Fibroblast of lung (primary cell): ENCODE measurements around the gene ABCC8. TPM values are rescaled to one million over a fixed set of nuclear protein-coding genes. Genes with fewer than 3 reads are reported as not detected.

Experiments
- DNase-seq, 2 donors: peaks; one replicate each; pipeline versions ENCODE4 v3.0.0 to v3.0.0-alpha.2; 2010; ENCODE audit warnings: low read depth in 2 of 2
- H2AFZ ChIP-seq: 2 replicates; pipeline ENCODE4 v1.5.1; 2012; ENCODE audit warnings: low read length, control low read depth, inconsistent platforms
- H3K27ac ChIP-seq: 2 replicates; pipeline ENCODE4 v1.5.1; 2011; ENCODE audit warnings: low read length, control low read depth; ENCODE audit not compliant: insufficient read depth
- H3K27me3 ChIP-seq: 2 replicates; pipeline ENCODE4 v1.5.1; 2011; ENCODE audit warnings: mild to moderate bottlenecking, low read length; ENCODE audit not compliant: control insufficient read depth, insufficient read depth
- H3K36me3 ChIP-seq: 2 replicates; pipeline ENCODE4 v1.5.1; 2011; ENCODE audit warnings: low read length; ENCODE audit not compliant: control insufficient read depth, insufficient read depth
- H3K4me1 ChIP-seq: 2 replicates; pipeline ENCODE4 v1.5.1; 2011; ENCODE audit warnings: low read length; ENCODE audit not compliant: control insufficient read depth, insufficient read depth; ENCODE audit errors: extremely low read depth
- H3K4me2 ChIP-seq: 2 replicates; pipeline ENCODE4 v1.5.1; 2011; ENCODE audit warnings: low read length, control low read depth; ENCODE audit not compliant: insufficient read depth; ENCODE audit errors: extremely low read depth
- H3K4me3 ChIP-seq, 4 experiments: fragments of 200-600 bp in 1 of 4; sonication (generic) in 1 of 4; replicated peaks in 1 of 4; 2 replicates each; pipeline ENCODE4 v1.5.1; 2011 to 2016; ENCODE audit warnings: low read length in 4 of 4, low read depth in 3 of 4, mild to moderate bottlenecking in 3 of 4, control low read depth in 2 of 4, inconsistent platforms in 1 of 4, mixed read lengths in 1 of 4; ENCODE audit not compliant: insufficient read depth in 1 of 4; ENCODE audit errors: control extremely low read depth in 1 of 4
- H3K79me2 ChIP-seq: 2 replicates; pipeline ENCODE4 v1.5.1; 2012; ENCODE audit warnings: mild to moderate bottlenecking, low read length, inconsistent platforms; ENCODE audit not compliant: control insufficient read depth, insufficient read depth
- H3K9ac ChIP-seq: 2 replicates; pipeline ENCODE4 v1.5.1; 2011; ENCODE audit warnings: mild to moderate bottlenecking, low read length, control low read depth; ENCODE audit not compliant: insufficient read depth
- H3K9me3 ChIP-seq: 2 replicates; pipeline ENCODE4 v1.5.1; 2012; ENCODE audit warnings: low read depth, low read length; ENCODE audit not compliant: control insufficient read depth, insufficient read depth
- H4K20me1 ChIP-seq: 2 replicates; pipeline ENCODE4 v1.5.1; 2011; ENCODE audit warnings: low read length; ENCODE audit not compliant: control insufficient read depth, insufficient read depth; ENCODE audit errors: extremely low read depth
- EZH2 ChIP-seq: IDR thresholded peaks from 2 replicates; pipeline ENCODE4 v1.5.1; 2012; ENCODE audit warnings: low read length, control low read depth, mild to moderate bottlenecking; ENCODE audit errors: missing control alignments
- polyA plus RNA-seq, 2 donors: library from polyadenylated mRNA; depleted of rRNA in 1 of 2; stranded (reverse) in 1 of 2; unstranded in 1 of 2; fragments of >200 nt; gene quantifications; 2 replicates each; pipeline ENCODE4 v1.2.1, GENCODE V29; 2011 to 2012; ENCODE audit warnings: missing spikeins in 1 of 2
- total RNA-seq: library from RNA; depleted of rRNA; stranded (reverse); fragments of >200 nt; gene quantifications from 2 replicates; pipeline ENCODE4 v1.2.1, GENCODE V29; 2014
- TF ChIP-seq, protein P1 (sequence below), 2 donors: IDR thresholded peaks in 1 of 2; conservative IDR thresholded peaks in 1 of 2; 1 replicate in 1 of 2; 2 replicates in 1 of 2; pipeline ENCODE4 v1.5.1; 2011 to 2012; ENCODE audit warnings: low read length in 2 of 2, control low read depth in 1 of 2, inconsistent platforms in 1 of 2, low read depth in 1 of 2, mild to moderate bottlenecking in 1 of 2

ABCC8 gene
- total and polyA plus RNA-seq, 2 donors (not counting 1 experiment from before 2014, with no cell fraction given) = not detected

DNA sequence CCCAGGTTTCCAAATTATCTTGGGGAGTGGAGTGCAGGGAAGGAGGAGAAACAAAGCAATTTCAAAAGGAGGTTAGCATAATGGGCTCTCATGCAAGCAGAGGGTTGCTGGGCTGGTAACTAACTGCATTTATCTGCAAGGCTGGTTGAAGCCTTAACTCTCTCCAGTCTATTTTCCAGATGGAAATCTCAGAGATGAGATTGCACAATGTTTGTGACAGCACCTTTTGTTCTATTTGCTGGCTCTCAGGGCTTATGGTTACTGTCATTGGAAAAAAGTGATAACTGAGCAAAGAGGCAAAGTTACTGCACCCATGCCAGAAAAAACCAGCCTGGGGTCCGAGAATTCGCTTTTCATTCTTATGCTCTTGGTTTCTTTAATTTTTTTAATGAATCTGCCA, 33.2 kb downstream of the ABCC8 start:
- Histone ChIP-seq H3K9ac (no peak overlapping the region), H3K36me3 (no peaks in the 10 kb centered on the region), H2AFZ (no peak overlapping the region), H3K4me1 (no peaks in the 10 kb centered on the region), H3K4me3 (no peak overlapping the region), H3K27ac (no peak overlapping the region), H3K27me3 (no peaks in the 10 kb centered on the region), H4K20me1 (no peaks in the 10 kb centered on the region), H3K4me2 (no peak overlapping the region), H3K79me2 (no peaks in the 10 kb centered on the region), H3K9me3 (no peaks in the 10 kb centered on the region)
- TF ChIP-seq, protein P1, sequence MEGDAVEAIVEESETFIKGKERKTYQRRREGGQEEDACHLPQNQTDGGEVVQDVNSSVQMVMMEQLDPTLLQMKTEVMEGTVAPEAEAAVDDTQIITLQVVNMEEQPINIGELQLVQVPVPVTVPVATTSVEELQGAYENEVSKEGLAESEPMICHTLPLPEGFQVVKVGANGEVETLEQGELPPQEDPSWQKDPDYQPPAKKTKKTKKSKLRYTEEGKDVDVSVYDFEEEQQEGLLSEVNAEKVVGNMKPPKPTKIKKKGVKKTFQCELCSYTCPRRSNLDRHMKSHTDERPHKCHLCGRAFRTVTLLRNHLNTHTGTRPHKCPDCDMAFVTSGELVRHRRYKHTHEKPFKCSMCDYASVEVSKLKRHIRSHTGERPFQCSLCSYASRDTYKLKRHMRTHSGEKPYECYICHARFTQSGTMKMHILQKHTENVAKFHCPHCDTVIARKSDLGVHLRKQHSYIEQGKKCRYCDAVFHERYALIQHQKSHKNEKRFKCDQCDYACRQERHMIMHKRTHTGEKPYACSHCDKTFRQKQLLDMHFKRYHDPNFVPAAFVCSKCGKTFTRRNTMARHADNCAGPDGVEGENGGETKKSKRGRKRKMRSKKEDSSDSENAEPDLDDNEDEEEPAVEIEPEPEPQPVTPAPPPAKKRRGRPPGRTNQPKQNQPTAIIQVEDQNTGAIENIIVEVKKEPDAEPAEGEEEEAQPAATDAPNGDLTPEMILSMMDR (conservative IDR thresholded peaks at IDR 0.05 in 1 of 2, IDR thresholded peaks at IDR 0.05 in 1 of 2; ENCODE audit: low read depth in 1 of 2, low read length in 2 of 2) = no peak
- no peak for TF ChIP-seq EZH2
- no peak for DNase-seq

DNA sequence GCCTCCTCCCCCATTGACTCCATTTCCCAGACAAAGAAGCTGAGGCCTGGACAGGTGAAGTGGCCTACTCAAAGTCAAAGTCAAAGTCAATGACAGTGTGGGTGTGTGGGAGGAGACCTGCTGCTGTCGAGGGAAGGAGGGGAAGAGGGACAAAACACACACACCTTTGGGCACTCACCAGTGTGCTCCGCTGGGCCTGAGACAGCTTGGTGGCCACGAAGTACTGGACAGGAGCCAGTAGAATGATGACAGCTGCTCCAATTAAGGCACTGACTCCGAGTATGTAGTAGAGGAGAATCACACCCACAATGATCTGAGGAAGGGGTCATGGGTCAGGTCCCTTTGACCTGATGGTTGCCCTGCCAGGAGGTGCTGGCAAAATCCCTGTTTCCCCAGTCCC, 33.6 kb downstream of the ABCC8 start:
- Histone ChIP-seq H3K79me2 (no peaks in the 10 kb centered on the region), H3K4me2 (no peak overlapping the region), H3K4me1 (no peaks in the 10 kb centered on the region), H4K20me1 (no peaks in the 10 kb centered on the region), H3K9ac (no peak overlapping the region), H3K27ac (no peak overlapping the region), H3K9me3 (no peaks in the 10 kb centered on the region), H3K36me3 (no peaks in the 10 kb centered on the region), H2AFZ (no peak overlapping the region), H3K4me3 (no peak overlapping the region), H3K27me3 (no peaks in the 10 kb centered on the region)
- TF ChIP-seq, protein P1 (conservative IDR thresholded peaks at IDR 0.05 in 1 of 2, IDR thresholded peaks at IDR 0.05 in 1 of 2; ENCODE audit: low read depth in 1 of 2, low read length in 2 of 2) = no peak
- TF ChIP-seq EZH2 = no peak
- DNase-seq = no peak

DNA sequence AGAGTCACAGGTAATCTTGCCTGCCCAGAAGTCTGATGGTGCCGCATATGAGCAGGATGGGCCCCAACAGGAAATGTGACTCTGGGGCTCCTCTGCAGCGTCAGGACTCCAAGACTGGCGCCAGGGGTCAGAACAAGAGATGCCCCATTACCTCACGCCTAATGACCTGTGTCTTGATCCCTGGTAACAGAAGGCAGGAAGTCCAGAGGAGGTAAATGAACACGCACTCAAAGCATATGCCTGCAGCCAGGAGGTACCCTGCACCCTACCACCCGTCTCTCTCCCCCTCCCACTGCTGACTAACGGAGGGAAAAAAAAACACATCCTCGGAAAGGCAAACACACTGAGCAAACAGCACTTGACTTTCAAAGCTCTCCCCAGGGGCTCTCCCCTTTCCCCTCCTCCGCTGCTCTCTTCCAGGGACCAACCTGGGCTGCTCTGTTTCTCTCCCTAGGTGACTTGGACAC, 37.3 kb downstream of the ABCC8 start:
- no peak overlapping the region for H3K4me2 ChIP-seq
- H3K79me2 ChIP-seq = no peaks in the 10 kb centered on the region
- no peaks in the 10 kb centered on the region for H3K9me3 ChIP-seq
- H3K27ac ChIP-seq = no peak overlapping the region
- DNase-seq = no peak
- H3K4me3 ChIP-seq = no peak overlapping the region
- H3K9ac ChIP-seq = no peak overlapping the region
- H3K27me3 ChIP-seq = no peaks in the 10 kb centered on the region
- H3K4me1 ChIP-seq = no peaks in the 10 kb centered on the region
- H2AFZ ChIP-seq = no peak overlapping the region
- no peaks in the 10 kb centered on the region for H3K36me3 ChIP-seq
- H4K20me1 ChIP-seq = no peaks in the 10 kb centered on the region
- TF ChIP-seq, protein P1 (conservative IDR thresholded peaks at IDR 0.05 in 1 of 2, IDR thresholded peaks at IDR 0.05 in 1 of 2; ENCODE audit: low read depth in 1 of 2, low read length in 2 of 2) = no peak
- TF ChIP-seq EZH2 = no peak
